ENCODE data around the gene CNTN4. TPM values are rescaled to one million over a fixed set of nuclear protein-coding genes. Genes with fewer than 3 reads are reported as not detected.

Gene CNTN4
- total RNA-seq, 4 donors from 2014 or later: 2.6 to 91.2 (median 13.2) TPM

- no peaks in the 10 kb centered on the region for H3K27me3 ChIP-seq
- no peak for DNase-seq
- no peaks in the 10 kb centered on the region for H3K36me3 ChIP-seq
- no peak overlapping the region for H3K4me3 ChIP-seq
- intact Hi-C loops (cut with DNase I; ENCODE audit: low total_unique reads): no loop called here
- no peaks in the 10 kb centered on the region for H3K9me3 ChIP-seq
- H3K4me1 ChIP-seq: no peaks in the 10 kb centered on the region
- TF ChIP-seq CTCF (IDR thresholded peaks at IDR 0.05): no peak
- no peak overlapping the region for H3K27ac ChIP-seq
These were observed 107.0 kb downstream of the CNTN4 start for GRCh38 chr3:2205692-2206091.

DNA sequence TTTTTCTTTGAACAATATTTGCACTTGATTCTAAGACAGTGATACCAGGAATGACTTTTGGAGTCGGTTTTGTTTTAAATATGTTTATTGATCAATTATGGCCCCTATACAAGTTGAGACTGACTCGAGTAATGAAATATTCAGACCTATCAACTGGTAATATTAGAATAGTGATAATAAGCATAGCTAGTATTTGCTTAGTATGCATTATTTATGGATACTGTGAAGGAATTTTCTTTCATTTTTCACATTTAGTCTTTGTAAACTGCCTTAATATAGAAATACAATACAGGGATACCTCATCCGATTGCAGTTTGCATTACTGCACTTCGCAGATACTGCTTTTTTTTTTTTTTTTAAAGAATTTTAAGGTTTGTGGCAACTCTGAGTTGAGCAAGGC, 107.9 kb downstream of the CNTN4 start:
- TF ChIP-seq CTCF (IDR thresholded peaks at IDR 0.05): no peak
- TF ChIP-seq POLR2A (IDR thresholded peaks at IDR 0.05): no peak
- intact Hi-C loops (cut with DNase I; ENCODE audit: low total_unique reads): no loop called here
- no peak overlapping the region for H3K27ac ChIP-seq
- no peaks in the 10 kb centered on the region for H3K36me3 ChIP-seq
- DNase-seq: no peak
- no peaks in the 10 kb centered on the region for H3K4me1 ChIP-seq
- H3K4me3 ChIP-seq: no peak overlapping the region
- no peaks in the 10 kb centered on the region for H3K9me3 ChIP-seq
- H3K27me3 ChIP-seq: no peaks in the 10 kb centered on the region

- no peak for DNase-seq
- no peaks in the 10 kb centered on the region for H3K4me1 ChIP-seq
- no peaks in the 10 kb centered on the region for H3K9me3 ChIP-seq
- no peak overlapping the region for H3K4me3 ChIP-seq
- intact Hi-C loops (cut with DNase I; ENCODE audit: low total_unique reads): no loop called here
- TF ChIP-seq POLR2A (IDR thresholded peaks at IDR 0.05): no peak
- no peak for TF ChIP-seq CTCF (IDR thresholded peaks at IDR 0.05)
- H3K27ac ChIP-seq: no peak overlapping the region
- no peaks in the 10 kb centered on the region for H3K36me3 ChIP-seq
- no peaks in the 10 kb centered on the region for H3K27me3 ChIP-seq
These were observed 112.9 kb downstream of the CNTN4 start for GRCh38 chr3:2211568-2211967.

DNA sequence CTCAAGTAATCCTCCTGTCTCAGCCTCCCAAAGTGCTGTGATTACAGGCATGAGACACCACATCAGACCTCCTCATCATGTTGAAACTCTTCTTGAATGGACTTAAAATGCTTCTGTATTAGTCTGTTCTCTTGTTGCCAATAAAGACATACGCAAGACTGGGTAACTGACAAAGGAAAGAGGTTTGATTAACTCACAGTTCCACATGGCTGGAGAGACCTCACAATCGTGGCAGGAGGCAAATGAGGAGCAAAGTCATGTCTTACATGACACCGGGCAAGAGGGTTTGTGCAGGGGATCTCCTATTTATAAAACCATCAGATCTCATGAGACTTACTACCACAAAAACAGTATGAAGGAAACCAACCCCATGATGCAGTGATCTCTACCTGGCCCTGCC, 113.5 kb downstream of the CNTN4 start:
- no peaks in the 10 kb centered on the region for H3K36me3 ChIP-seq
- intact Hi-C loops (cut with DNase I; ENCODE audit: low total_unique reads): no loop called here
- H3K4me3 ChIP-seq: no peak overlapping the region
- no peak for DNase-seq
- no peak overlapping the region for H3K27ac ChIP-seq
- H3K27me3 ChIP-seq: no peaks in the 10 kb centered on the region
- TF ChIP-seq POLR2A (IDR thresholded peaks at IDR 0.05) (no peak), CTCF (IDR thresholded peaks at IDR 0.05) (no peak)
- no peaks in the 10 kb centered on the region for H3K9me3 ChIP-seq
- H3K4me1 ChIP-seq: no peaks in the 10 kb centered on the region

GRCh38 chr3:2218375-2218774, 119.7 kb downstream of the CNTN4 start:
- DNase-seq: no peak
- TF ChIP-seq CTCF (IDR thresholded peaks at IDR 0.05) (no peak), POLR2A (IDR thresholded peaks at IDR 0.05) (no peak)
- H3K27me3 ChIP-seq: no peaks in the 10 kb centered on the region
- H3K4me3 ChIP-seq: no peak overlapping the region
- H3K36me3 ChIP-seq: no peaks in the 10 kb centered on the region
- no peak overlapping the region for H3K27ac ChIP-seq
- no peaks in the 10 kb centered on the region for H3K4me1 ChIP-seq
- intact Hi-C loops (cut with DNase I; ENCODE audit: low total_unique reads): no loop called here
- no peaks in the 10 kb centered on the region for H3K9me3 ChIP-seq
